OCI-M2 (cell line): Measurements from ENCODE around the gene SMARCD3.

Experiments used
- DNase-seq: peaks from one replicate; lab custom pipeline; 2025; ENCODE audit not compliant: unreplicated experiment; lab: John Stamatoyannopoulos, UW

Gene SMARCD3

GRCh38 chr7:151249732-151250072, 1.2 kb upstream of the SMARCD3 start:
- DNase-seq, result no peak

- no peak for DNase-seq
Observed at GRCh38 chr7:151249034-151249731, 689 bp upstream of the SMARCD3 start.

GRCh38 chr7:151247611-151248345, 716 bp downstream of the SMARCD3 start:
- no peak for DNase-seq

- no peak for DNase-seq
Observed at GRCh38 chr7:151246851-151247580, 1.5 kb downstream of the SMARCD3 start.

GRCh38 chr7:151246102-151246850, 2.2 kb downstream of the SMARCD3 start:
- no peak for DNase-seq

- no peak for DNase-seq
Observed at GRCh38 chr7:151245360-151246101, 3.0 kb downstream of the SMARCD3 start.

- DNase-seq, result no peak
Observed at GRCh38 chr7:151244841-151245346, 3.6 kb downstream of the SMARCD3 start.

GRCh38 chr7:151244196-151244840, 4.2 kb downstream of the SMARCD3 start:
- DNase-seq, result peak; percentile 68

- no peak for DNase-seq
Observed at GRCh38 chr7:151243408-151244195, 4.9 kb downstream of the SMARCD3 start.

- no peak for DNase-seq
Observed at GRCh38 chr7:151243045-151243349, 5.5 kb downstream of the SMARCD3 start.

- DNase-seq, result no peak
Observed at GRCh38 chr7:151242159-151243044, 6.1 kb downstream of the SMARCD3 start.

GRCh38 chr7:151241755-151242096, 6.8 kb downstream of the SMARCD3 start:
- DNase-seq, result no peak

- DNase-seq, result no peak
Observed at GRCh38 chr7:151240942-151241754, 7.3 kb downstream of the SMARCD3 start.

- no peak for DNase-seq
Observed at GRCh38 chr7:151240536-151240935, 8.0 kb downstream of the SMARCD3 start.

- no peak for DNase-seq
Observed at GRCh38 chr7:151239837-151240459, 8.5 kb downstream of the SMARCD3 start.

- DNase-seq, result no peak
Observed at GRCh38 chr7:151238924-151239836, 9.3 kb downstream of the SMARCD3 start.
